Vagina (tissue), 2 donors: Measurements from ENCODE around the gene ANKRD52.

ENCODE experiments used
- CTCF ChIP-seq, 3 experiments: fragments of 450-650 bp in 2 of 3; fragments of 200-600 bp in 1 of 3; sonication (generic) in 1 of 3; IDR thresholded peaks; one replicate each; pipeline ENCODE4 v1.5.1; 2017 to 2019; ENCODE audit warnings: antibody characterized with exemption in 3 of 3, mild to moderate bottlenecking in 2 of 3, moderate library complexity in 2 of 3
- POLR2A ChIP-seq, 2 donors: fragments of 450-650 bp; IDR thresholded peaks; one replicate each; pipeline ENCODE4 v1.6.1; 2017; ENCODE audit warnings: antibody characterized with exemption in 2 of 2, mild to moderate bottlenecking in 2 of 2, moderate library complexity in 2 of 2

DNA sequence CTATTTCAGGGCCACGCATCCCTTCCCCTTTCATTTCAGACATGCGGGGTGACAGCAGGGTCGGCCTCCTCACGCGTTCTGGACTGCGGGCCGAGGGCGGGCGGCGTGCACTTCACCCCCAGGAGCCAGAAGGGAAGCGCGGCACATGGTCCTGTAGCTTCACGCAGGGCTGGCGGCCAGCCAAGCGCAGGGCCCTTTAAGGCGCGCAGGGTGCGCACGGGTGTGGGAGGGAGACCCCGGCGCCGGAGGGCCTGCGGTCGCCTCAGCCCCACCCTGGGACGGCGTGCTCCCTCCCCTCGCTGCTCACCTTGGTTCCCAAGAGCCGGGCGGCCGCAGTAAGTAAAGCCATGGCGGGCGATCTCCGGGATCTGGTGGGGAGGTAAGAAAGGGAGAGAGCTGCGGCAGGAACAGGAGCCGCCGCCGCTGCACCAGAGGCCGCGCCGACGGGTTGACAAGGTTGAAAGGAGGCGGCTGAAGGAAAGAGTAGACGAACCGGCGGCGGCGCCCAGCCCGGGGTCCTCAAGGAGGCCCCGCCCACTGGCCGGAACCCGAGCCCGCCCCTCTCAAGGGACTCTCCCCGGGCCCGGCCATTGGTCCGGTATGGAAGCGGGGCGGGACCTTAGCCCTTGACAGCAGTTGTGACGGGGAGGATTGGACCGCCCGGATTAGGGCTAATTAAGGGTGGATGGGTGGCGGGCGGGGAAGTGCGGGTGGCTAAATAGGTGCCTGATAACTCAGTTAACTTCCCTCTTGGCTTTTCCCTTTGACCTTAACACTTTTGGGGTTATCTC is 41.9 kb upstream of the ANKRD52 start, which contains the start of gene CS:
- TF ChIP-seq POLR2A (IDR thresholded peaks at IDR 0.05) (peak in 1 of 2 donors; percentile 46), CTCF (IDR thresholded peaks at IDR 0.05) (no peak)
